ENCODE results near the gene OARD1.

OARD1 gene

GRCh38 chr6:41074692-41075436 lies 2.7 kb upstream of the OARD1 start:
- no peak for DNase-seq (ENCODE audit: low spot score)

GRCh38 chr6:41073968-41074691 lies 2.0 kb upstream of the OARD1 start:
- no peak for DNase-seq (ENCODE audit: low spot score)

- peak; percentile 68 for DNase-seq (ENCODE audit: low spot score)
Measured at GRCh38 chr6:41073203-41073967, 1.2 kb upstream of the OARD1 start.

- no peak for DNase-seq (ENCODE audit: low spot score)
Measured at GRCh38 chr6:41072836-41073202, 663 bp upstream of the OARD1 start, which contains the start of gene NFYA. Gene NFYA (plus strand): TSS chr6:41072974. CDS start chr6:41079090, 6,116 bp downstream.

GRCh38 chr6:41071501-41071922 lies 644 bp downstream of the OARD1 start:
- peak; percentile 75 for DNase-seq (ENCODE audit: low spot score)

GRCh38 chr6:41066867-41067304 lies 5.3 kb downstream of the OARD1 start:
- peak; percentile 67 for DNase-seq (ENCODE audit: low spot score)

- no peak for DNase-seq (ENCODE audit: low spot score)
Measured at GRCh38 chr6:41065550-41066026, 6.6 kb downstream of the OARD1 start.

- no peak for DNase-seq (ENCODE audit: low spot score)
Measured at GRCh38 chr6:41064841-41065240, 7.3 kb downstream of the OARD1 start.

GRCh38 chr6:41063884-41064285 lies 8.3 kb downstream of the OARD1 start:
- DNase-seq (ENCODE audit: low spot score), result no peak

GRCh38 chr6:41062056-41062455 lies 10.1 kb downstream of the OARD1 start:
- no peak for DNase-seq (ENCODE audit: low spot score)

GRCh38 chr6:41061196-41061726 lies 10.9 kb downstream of the OARD1 start:
- no peak for DNase-seq (ENCODE audit: low spot score)

GRCh38 chr6:41059556-41059955 lies 12.6 kb downstream of the OARD1 start:
- DNase-seq (ENCODE audit: low spot score), result no peak

GRCh38 chr6:41058783-41059181 lies 13.4 kb downstream of the OARD1 start:
- DNase-seq (ENCODE audit: low spot score), result no peak

GRCh38 chr6:41056768-41057490 lies 15.2 kb downstream of the OARD1 start:
- DNase-seq (ENCODE audit: low spot score), result no peak

GRCh38 chr6:41055149-41055548 lies 17.0 kb downstream of the OARD1 start:
- no peak for DNase-seq (ENCODE audit: low spot score)

- DNase-seq (ENCODE audit: low spot score), result no peak
Measured at GRCh38 chr6:41054511-41054910, 17.6 kb downstream of the OARD1 start.

- DNase-seq (ENCODE audit: low spot score), result no peak
Measured at GRCh38 chr6:41053041-41053440, 19.1 kb downstream of the OARD1 start, which contains the start of gene APOBEC2. Gene APOBEC2 (plus strand): TSS chr6:41053202. CDS start chr6:41053348, 146 bp downstream.

GRCh38 chr6:41051873-41052272 lies 20.3 kb downstream of the OARD1 start:
- DNase-seq (ENCODE audit: low spot score), result no peak

- DNase-seq (ENCODE audit: low spot score), result no peak
Measured at GRCh38 chr6:41050536-41050935, 21.6 kb downstream of the OARD1 start.

GRCh38 chr6:41049955-41050354 lies 22.2 kb downstream of the OARD1 start:
- DNase-seq (ENCODE audit: low spot score), result no peak

- no peak for DNase-seq (ENCODE audit: low spot score)
Measured at GRCh38 chr6:41049521-41049920, 22.6 kb downstream of the OARD1 start.
